Fibroblast of lung (primary cell): Measurements from ENCODE around the gene FLNA.
"Not testable (repeated sequence)": the region's sequence is repeated elsewhere in the genome, so short reads cannot be mapped to it uniquely, and the experiment has no call there.

Experiments used
- EZH2 ChIP-seq: IDR thresholded peaks from 2 replicates; pipeline ENCODE4 v1.5.1; 2012; ENCODE audit warnings: low read length, control low read depth, mild to moderate bottlenecking; ENCODE audit errors: missing control alignments
- TF ChIP-seq, protein P1 (sequence below), 2 donors: IDR thresholded peaks in 1 of 2; conservative IDR thresholded peaks in 1 of 2; 1 replicate in 1 of 2; 2 replicates in 1 of 2; pipeline ENCODE4 v1.5.1; 2011 to 2012; ENCODE audit warnings: low read length in 2 of 2, control low read depth in 1 of 2, inconsistent platforms in 1 of 2, low read depth in 1 of 2, mild to moderate bottlenecking in 1 of 2

DNA sequence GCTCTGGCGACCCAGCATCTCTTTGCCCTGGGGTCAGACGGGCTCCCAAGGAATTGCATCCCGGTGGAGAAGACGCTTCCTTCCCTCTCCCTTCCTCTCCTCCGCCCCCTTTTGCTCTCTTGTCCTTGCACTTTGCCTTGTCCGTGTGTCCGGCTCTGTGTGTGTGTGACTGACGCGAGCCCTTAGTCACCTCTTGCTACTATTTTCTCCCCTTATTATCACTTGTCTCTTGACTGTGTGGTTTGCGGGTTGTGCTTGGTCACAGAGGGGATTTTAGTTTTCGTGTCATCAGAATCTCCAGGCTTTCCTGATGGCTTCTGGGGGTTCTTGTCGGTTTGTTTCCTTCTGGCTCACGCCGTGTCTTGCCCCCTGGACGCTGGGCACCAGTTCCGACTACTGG lies 31.4 kb downstream of the FLNA start:
- TF ChIP-seq, protein P1, sequence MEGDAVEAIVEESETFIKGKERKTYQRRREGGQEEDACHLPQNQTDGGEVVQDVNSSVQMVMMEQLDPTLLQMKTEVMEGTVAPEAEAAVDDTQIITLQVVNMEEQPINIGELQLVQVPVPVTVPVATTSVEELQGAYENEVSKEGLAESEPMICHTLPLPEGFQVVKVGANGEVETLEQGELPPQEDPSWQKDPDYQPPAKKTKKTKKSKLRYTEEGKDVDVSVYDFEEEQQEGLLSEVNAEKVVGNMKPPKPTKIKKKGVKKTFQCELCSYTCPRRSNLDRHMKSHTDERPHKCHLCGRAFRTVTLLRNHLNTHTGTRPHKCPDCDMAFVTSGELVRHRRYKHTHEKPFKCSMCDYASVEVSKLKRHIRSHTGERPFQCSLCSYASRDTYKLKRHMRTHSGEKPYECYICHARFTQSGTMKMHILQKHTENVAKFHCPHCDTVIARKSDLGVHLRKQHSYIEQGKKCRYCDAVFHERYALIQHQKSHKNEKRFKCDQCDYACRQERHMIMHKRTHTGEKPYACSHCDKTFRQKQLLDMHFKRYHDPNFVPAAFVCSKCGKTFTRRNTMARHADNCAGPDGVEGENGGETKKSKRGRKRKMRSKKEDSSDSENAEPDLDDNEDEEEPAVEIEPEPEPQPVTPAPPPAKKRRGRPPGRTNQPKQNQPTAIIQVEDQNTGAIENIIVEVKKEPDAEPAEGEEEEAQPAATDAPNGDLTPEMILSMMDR (conservative IDR thresholded peaks at IDR 0.05 in 1 of 2, IDR thresholded peaks at IDR 0.05 in 1 of 2; ENCODE audit: low read depth in 1 of 2, low read length in 2 of 2) = not testable (repeated sequence)
- not testable (repeated sequence) for TF ChIP-seq EZH2
